Non-pigmented ciliary epithelial cell (primary cell): ENCODE results near the gene GCLC.
"Not testable (repeated sequence)": the region's sequence is repeated elsewhere in the genome, so short reads cannot be mapped to it uniquely, and the experiment has no call there.

ENCODE experiments used
- DNase-seq: peaks from one replicate; pipeline ENCODE4 v3.0.0-alpha.2; 2010; ENCODE audit warnings: low read depth

The GCLC gene

DNA sequence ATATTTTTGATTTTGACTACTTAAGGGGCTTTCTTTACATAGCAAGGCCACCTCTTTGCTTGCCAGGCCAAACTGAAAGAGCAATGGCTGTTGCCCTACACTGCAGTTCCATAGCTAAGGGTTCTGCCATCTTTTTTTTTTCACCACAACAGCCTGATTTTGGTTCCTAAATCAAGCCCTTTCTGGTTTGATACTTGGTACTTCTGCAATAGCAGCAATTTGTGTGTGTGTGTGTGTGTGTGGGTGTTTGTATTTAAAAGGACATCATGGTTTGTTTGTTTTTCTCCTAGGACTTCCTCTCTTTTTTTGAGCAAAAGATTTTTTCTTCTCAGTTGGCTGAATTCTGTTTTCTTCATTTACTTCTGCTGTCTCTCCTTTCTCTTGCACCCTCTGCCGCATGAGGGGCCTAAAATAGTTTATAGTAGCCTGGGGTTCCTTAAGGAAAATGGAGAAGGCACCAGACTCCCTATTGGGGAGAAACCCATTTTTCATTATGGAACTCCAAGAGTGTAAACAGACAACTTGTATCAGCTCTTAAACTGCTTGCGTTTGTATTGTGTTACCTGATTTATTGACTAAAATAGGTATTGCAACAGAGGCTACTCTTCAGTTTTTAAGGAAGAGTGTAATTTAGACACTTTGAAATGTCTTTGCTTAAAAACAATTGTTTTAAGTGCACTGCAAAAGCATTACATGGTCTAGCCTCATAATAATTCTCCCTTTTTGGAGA lies 12.2 kb upstream of the GCLC start:
- no peak for DNase-seq

DNA sequence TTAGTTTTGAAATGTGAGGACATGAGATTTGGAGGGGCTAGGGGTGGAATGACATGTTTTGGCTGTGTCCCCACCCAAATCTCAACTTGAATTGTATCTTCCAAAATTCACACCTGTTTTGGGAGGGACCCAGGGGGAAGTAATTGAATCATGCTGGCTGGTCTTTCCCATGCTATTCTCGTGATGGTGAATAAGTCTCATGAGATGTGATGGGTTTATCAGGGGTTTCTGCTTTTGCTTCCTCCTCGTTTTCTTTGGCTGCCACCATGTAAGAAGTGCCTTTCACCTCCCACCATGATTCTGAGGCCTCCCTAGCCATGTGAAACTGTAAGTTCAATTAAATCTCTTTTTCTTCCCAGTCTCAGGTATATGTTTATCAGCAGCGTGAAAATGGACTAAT lies 8.7 kb upstream of the GCLC start:
- DNase-seq: not testable (repeated sequence)

DNA sequence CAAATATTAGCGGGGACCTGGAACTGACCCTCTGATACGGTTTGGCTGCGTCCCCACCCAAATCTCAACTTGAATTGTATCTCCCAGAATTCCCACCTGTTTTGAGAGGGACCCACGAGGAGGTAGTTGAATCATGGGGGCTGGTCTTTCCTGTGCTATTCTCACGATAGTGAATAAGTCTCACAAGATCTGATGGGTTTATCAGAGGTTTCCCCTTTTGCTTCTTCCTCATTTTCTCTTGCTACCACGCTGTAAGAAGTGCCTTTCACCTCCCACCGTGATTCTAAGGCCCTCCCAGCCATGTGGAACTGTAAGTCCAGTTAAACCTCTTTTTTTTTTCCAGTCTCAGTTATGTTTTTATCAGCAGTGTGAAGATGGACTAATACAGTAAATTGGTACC lies 6.8 kb upstream of the GCLC start:
- not testable (repeated sequence) for DNase-seq

DNA sequence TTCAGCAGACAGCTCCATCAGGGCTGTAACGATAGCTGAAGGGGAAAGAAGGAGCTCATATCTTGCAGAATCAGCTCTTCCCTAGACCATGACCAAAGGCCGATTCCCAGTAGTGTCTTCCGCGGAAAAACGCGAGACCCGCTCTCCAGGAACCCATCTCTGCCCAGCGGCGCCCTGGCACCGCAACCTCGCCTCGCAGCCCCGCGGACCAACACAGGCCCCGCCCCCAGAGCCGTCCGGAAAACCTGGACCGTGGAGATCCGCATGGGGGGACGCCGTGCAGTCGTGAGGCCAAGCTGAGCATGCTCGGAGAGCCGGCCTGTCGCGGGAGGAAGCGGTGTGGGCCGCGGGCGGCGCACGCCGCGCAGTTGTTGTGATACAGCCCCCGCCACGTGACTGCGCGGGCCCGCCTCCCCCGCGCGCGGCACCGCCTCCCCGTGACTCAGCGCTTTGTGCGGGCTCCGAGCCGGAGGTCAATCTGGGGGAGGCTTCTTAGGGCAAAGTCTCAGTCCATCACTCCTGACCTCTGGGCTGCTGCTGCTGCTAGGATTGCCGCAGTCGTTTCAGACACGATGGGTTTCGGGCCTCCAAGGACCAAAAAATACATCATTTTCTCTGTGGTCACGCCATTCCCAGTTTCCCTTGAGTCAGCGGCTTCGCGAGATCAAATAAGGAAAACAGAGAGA lies 3.1 kb upstream of the GCLC start:
- DNase-seq: peak; percentile 83

DNA sequence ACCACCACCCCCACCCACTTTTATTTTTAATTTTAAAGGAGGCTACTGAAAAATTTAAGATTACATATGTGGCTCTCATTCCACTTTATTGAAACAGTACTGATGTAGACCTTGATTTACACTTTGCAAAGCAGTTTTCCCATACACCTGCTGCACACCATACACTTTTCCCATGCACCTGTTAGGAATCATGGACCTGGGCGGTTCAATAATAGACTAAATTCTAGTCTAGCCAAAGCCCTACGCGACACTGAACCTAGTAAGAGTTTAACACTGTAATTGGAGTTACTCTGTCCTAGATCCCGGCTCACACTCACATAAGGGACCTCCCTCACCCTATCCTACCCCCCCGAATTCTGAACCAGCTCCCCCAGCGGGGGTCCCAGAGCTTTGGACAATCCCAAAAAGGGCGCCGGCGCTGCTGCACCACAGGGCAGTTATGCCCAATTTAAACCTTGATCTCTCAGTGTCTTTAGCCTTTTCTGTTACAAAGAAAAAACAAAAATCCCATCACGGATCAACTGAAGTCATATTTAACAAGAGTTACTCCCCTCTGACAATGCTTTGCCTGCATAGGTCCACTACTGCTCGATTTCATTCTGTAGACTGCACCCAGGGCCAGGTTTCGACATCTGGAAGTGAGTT lies 2.4 kb upstream of the GCLC start:
- no peak for DNase-seq

DNA sequence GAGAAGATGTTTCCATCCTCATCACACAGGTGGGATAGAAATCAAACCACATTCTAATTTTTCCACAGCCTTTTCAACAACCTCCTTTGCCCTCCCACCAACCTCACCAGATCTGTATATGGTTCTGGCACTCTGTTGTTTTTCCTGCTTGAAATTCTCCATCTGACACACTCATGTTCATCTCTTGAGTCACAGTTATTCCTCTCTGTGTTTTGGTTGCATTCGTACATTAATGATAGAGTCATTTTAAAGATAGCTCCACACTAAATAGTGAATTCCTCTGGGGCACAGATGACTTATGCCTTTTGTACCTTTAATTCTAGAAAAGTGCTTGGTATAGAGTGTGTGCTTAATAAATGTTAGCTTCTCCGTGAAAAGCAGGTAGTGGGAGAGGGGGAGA lies 1.4 kb upstream of the GCLC start:
- no peak for DNase-seq

DNA sequence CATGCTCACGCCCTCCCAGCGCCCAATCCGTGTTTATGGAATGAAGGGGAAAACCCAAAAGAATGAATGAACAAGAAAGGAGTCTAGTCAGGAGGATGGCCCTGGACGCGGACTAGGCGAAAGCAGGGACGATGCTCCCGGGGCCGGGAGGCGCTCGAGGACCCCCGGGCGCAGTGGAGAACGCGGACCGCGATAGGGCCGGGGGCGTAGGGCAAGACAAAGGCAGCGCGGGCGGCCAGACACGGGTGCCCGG lies 758 bp downstream of the GCLC start:
- DNase-seq: no peak

DNA sequence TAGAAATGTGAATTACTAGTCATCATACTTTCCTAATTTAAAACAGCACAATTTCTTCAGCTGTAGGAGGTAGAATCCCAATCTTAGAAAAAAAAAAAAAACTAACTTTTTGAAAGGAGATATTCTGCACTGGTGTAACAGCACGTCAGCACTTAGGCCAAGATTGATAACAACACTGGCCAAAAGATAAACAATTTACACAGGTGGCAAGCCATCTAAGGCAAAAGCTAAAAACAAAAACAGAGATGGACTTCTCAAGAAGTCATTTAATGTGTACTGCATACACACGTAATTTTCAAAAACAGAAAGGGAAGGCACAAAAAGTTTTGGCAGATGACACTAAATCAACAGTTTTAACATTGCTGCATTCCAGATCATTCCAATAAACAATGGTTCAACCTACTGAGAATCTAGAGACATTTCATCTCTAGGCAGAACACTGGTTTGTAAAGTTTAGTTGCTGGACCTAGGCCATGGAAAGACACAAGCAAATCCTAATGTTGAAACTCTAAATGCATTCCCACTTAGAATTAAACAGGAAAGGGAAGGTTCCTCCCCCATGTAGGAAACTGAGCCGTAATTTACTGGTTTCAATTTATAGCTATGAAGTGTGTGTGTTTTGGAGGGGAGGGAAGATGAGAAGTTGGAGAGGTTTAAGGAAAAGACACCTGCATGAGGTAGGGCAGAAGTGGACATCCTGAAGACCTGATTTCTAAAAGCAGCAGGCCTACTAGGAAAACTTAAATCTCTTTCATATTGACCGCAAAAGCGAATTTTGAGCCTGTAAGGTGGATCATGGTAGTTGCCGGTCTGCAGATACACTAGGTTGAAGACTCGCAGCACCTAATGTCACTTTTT lies 1.3 kb downstream of the GCLC start:
- DNase-seq: no peak

DNA sequence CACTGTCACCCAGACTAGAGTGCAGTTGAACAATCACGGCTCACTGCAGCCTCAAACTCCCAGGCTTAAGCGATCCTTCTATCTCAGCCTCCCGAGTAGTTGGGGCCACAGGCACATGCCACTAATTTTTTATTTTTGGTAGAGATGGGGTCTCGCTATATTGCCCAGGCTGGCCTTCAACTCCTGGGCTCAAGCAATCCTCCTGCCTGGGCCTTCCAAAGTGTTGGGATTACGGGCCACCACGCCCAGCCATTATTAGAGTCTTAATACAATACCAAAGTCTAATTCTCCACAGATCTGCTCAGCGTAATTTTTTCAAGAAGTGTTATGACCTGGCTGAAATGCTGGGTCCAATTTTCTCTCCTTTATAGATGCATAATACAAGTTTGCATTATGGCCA lies 3.0 kb downstream of the GCLC start:
- DNase-seq: no peak

DNA sequence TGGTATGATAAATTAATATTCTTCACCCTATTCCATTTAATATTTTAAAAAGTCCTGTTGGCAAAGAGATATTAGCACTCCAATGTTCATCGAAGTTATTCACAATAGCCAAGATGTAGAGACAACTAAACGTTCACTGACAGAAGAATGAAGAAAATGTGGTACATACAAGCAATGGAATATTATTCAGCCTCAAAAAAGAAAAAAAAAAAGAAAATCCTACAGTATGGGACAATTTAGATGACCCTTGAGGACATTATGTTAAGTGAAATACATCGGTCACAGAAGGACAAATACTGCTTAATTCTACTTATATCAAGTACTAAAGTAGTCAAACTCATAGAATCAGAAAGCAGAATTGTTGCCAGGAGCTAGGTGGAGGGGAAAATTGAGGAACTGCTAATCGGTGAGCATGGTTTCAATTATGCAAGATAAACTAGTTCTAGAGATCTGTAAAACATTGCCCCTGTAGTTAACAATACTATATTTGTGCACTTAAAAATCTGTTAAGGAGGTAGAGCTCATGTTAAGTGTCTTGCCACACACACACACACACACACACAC lies 4.7 kb downstream of the GCLC start:
- DNase-seq: no peak

DNA sequence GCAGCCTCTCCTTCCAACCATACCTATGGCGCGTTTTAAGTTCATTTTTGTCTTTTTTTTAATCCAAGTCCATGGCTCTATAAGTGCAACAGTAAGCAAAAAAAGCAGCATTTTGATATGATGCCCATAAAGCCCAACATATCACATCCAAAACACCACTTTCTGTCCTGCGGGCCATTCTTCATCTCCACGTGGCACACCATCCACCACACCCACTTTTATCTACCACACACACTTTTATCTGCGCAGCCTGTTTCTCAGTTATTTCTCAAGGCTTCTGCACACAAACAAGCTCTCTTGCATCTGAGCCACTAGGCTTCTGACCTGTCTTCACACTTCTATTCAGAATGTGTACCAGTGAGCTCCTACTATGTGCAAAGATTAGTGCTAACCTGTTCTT lies 5.3 kb downstream of the GCLC start:
- DNase-seq: no peak

DNA sequence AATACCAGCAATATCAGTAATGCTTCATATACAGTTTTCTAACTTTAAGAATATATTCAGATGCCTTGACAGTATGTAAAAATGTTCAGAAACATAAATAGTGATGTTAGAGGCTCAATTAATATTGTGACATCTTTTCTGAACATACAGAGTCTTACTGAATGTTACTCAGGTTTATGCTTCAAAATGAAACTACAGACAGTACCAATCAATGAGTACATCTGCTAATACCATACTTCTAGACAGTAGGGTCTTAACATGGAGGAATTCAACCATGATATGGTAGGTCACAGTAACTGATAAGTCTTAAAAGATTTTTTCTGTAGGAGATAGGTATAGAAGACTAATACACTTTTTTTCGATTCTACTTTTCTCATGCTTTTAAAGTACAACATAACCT lies 8.3 kb downstream of the GCLC start:
- DNase-seq: no peak

DNA sequence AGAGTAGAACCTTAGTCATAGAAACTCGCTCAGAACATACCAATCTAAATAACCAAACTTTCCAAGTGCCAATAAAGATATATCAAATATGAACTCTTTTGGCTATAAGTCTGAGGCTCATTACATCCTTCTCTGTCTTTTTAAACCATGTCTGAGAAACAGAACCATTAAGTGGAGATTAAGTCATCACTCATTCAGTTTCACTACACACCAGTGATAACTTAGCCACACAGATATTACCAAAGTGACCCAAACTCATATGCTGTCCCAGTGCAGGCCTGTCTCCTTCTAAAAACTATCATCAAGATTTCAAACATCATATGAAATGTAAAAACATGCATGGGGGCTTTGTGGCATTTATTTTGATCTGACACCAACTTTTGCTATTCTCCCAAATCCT lies 12.0 kb downstream of the GCLC start:
- DNase-seq: no peak

DNA sequence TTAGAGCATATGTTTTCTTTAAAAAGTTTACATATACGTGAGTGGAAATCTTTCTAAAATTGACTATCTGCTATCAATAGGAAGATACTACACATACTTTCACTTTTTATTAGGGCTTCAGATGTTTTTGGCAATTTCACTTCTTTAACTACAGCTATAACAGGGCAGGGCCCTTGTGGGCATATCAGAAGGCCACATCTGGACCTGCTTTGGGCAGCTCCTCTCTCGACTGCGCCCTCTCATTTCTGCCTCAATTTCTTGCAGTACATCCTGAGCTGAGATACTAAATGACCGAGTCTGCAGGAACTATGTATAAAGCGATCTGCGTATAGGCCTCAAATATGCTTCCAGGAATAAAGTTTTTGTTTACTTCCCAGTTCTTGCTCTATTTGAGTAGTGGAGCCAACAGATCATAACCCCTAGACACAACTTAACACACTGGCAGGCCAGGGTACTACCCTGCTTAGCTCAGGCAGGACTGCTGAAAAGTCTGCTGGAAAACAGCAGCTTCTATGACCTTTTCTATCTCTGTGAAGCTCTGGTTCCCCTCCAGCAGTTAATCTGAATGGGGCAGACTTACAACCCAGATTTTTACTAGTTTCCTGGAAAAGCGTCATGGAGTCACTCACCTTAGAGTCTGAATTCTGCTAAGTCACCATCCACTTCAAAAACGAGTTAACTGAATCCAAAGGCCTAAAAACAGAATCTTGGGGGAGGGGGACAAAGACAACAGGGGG lies 12.7 kb downstream of the GCLC start:
- no peak for DNase-seq

DNA sequence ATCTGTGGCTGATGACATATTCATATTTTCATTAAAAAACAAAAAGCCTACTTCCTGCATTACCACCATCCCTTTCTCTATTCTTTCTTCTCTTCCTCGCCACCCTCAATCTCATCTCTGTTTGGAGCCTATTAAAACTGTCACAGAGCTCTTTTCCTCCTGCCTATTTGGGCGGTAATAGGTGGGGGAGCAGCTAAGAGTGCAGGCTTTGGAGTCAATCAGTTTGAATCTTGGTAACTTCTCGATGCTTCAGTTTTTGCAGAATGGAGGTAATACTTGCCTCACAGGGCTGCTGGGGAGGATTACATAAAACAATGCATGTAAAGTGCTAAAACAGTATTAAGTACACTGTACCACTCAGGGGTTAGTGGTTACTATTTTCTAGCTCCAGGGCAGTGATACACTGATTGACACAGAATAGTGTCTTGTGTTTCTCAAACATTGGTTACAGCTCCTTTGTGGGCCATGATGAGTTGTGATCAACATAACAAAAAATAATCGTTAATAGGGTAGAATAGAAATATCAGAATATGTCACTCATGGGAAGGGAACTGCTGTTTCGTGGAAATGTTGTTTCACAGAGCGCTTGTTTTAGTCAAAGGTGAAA lies 14.0 kb downstream of the GCLC start:
- no peak for DNase-seq

DNA sequence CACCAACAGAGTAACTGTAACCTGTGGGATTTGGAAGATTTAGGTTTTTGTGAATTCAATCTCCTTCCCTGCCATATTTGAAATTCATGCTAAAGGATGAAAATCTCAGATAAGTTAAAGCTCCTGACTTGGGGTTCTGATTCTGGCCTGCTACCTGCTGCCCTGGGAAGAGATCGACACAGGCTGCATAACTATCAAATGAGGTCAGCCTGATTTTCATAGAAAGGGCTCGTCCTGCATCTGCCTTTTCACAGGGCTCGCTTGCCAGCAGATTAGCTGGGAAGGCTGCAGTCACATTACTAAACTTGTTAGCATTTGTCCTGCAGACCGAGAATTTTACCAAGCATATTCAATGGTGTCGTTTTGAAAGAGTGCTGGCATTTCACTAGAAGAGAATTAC lies 14.6 kb downstream of the GCLC start:
- no peak for DNase-seq

DNA sequence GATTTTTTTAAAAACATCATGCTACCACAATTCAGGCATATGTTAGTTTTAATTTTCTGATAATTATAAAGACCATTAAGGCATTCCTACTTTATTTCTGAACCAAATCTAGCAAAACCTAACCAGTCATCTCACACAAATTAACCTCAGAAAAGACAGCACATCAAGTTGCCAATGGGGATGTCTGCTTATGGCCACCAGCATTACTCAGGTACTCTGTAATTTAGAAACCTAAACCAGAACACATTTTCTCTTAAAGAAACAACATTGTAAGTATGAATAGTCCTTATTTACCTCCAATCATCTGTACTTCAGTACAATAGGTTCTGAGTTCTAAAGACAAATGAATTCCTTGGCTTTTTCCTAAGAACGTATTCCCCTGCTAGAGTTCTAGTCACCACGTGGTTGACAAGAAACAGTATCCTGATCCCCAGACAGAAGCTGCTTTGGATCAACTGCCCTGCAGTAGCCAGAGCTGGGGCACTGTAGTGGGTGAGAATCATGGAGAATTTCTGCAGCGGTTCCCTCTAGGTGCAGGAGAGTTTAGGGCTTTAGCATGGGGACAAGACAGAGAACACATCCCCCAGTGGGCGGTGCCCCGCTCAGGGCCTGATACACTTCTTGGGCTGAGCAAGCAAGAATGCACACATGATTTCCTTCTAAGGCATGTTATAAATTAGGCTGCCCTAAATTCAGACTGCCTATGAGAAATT lies 15.4 kb downstream of the GCLC start:
- DNase-seq: no peak

DNA sequence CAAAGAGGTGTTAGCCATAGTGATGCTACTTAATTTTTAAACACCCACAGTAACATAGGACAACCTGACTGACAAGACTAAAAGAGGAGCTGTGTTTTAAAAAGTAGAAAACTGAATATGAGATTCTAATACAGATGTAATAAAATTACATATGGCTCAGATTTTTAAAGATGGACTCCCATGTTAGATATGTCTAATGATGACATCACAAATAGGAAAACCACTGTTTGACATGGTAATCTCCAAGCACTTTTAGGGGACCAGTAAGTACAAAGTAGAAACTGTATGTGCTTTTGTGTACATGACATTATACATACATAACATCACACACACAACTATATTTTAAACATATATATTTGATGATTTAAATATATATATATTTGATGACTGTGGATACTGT lies 16.8 kb downstream of the GCLC start:
- DNase-seq: no peak

DNA sequence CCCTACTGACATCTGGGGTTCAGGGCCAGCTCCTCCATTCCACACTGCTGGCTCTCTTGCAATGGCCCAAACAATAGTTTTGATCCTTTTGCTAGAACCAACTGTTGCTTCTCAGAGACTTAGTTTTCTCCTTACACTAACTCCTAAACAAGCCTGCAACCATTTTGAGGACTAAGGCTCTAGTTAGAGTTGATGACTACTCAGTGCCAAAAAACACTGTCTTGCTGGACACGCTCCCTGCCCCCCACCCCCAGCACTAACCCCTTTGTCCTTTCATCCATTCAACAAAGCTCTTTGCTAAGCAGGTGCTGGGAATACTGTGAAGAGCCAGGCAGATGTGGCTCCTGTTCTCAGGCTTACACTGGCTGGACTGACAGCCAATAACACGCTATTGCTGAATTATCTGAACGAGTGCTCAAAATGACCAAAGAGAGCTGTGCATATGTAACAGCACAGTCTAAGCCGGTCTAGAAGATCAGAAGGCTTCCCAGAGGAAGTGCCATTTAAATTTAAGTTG lies 17.6 kb downstream of the GCLC start:
- no peak for DNase-seq

DNA sequence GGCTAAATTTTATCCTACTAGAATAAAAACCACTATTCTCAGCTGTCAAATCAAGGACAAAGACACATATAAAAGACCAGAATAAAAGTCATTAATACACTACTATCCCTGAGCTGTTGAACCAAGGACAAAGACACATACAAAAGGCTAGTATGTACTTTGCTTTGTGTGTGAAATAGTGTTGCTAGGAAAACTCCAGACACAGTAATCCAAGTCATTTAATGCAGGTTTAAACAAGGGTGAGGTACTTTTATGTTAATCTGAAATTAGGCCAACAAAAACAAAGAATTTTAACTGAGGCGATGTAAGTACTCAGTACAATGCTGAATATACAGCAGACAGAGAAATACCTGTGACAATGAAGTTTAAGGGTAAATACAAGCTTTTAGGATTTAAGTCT lies 18.9 kb downstream of the GCLC start:
- DNase-seq: no peak

DNA sequence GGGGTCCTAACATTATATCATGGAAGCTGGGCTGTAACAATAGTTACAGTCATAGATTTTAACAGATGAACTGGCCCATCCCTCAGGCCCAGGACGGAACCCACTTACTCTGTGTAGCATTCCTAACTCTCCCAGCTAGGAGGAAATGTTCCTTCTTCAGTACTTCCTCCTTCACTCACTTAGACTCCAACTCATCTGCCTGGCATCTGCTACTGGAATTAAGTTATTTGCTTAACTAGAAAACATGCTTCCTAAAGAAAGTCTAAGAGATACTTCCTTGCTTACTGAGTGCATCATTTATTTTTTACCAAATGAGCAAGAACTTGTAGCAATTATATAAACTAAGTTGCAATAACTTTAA lies 20.5 kb downstream of the GCLC start:
- DNase-seq: peak; percentile 40
